Suprapubic skin (tissue), 4 donors: Measurements from ENCODE around the gene GLYR1.

Source experiments
- POLR2A ChIP-seq, 2 donors: fragments of 450-650 bp; IDR thresholded peaks; one replicate each; pipeline ENCODE4 v1.6.1; 2017; ENCODE audit warnings: antibody characterized with exemption in 2 of 2, mild to moderate bottlenecking in 2 of 2, moderate library complexity in 2 of 2
- POLR2AphosphoS5 ChIP-seq, 3 donors: sonication (generic); formaldehyde crosslinking; IDR thresholded peaks; one replicate each; pipeline ENCODE4 v1.6.1; 2017; ENCODE audit warnings: antibody characterized with exemption in 3 of 3
- TF ChIP-seq, protein P1 (sequence below), 2 donors: fragments of 200-600 bp in 1 of 2; fragments of 450-650 bp in 1 of 2; sonication (generic) in 1 of 2; IDR thresholded peaks; one replicate each; pipeline ENCODE4 v1.5.1; 2016 to 2019; ENCODE audit warnings: antibody characterized with exemption in 2 of 2, mild to moderate bottlenecking in 1 of 2, moderate library complexity in 1 of 2

DNA sequence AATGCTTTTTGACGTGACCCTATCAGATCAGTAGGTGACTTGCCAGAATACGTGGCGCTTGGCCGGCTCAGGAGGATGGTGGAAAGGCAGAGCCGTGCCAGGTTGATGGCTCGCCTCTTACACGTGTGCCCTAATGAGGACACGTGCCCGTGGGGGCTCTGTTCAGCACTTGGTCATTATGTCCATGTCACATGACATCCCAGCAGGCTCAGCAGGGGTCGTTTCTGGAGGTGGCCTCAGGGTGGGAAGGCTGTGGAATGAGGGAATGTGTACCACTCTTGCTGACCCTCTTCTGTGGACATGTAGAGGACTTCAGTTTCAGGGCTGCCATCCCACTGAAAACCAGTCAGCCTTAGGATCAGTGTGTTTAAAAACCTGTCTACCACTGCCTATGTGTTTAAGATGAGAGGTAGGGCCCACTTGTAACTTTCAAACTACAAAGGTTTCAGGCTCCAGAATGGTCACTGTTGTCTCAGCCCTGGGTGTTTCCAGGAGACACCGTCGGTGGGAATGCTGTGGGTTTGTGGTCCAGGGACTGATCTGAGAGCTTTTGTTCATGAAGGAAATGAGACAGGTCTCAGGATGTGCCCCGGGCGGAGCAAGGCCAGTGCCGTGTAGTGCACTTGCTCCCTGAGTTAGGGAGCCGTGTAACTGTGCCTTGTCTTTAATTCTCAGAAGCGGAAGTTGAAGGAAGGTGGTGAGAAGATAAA, 12.3 kb upstream of the GLYR1 start:
- TF ChIP-seq, protein P1, sequence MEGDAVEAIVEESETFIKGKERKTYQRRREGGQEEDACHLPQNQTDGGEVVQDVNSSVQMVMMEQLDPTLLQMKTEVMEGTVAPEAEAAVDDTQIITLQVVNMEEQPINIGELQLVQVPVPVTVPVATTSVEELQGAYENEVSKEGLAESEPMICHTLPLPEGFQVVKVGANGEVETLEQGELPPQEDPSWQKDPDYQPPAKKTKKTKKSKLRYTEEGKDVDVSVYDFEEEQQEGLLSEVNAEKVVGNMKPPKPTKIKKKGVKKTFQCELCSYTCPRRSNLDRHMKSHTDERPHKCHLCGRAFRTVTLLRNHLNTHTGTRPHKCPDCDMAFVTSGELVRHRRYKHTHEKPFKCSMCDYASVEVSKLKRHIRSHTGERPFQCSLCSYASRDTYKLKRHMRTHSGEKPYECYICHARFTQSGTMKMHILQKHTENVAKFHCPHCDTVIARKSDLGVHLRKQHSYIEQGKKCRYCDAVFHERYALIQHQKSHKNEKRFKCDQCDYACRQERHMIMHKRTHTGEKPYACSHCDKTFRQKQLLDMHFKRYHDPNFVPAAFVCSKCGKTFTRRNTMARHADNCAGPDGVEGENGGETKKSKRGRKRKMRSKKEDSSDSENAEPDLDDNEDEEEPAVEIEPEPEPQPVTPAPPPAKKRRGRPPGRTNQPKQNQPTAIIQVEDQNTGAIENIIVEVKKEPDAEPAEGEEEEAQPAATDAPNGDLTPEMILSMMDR (IDR thresholded peaks at IDR 0.05) = no peak
- no peak for TF ChIP-seq POLR2A (IDR thresholded peaks at IDR 0.05)
- no peak for TF ChIP-seq POLR2AphosphoS5 (IDR thresholded peaks at IDR 0.05)
